ENCODE data around the gene RHOT1.

RHOT1 gene

GRCh38 chr17:32192379-32192778 is 50.1 kb downstream of the RHOT1 start:
- H3K36me3 Mint-ChIP-seq (ENCODE audit: low read depth): peaks cover 20% of the 10 kb centered on the region
- no peak for DNase-seq (ENCODE audit: low spot score)
- H3K4me3 Mint-ChIP-seq: no peak overlapping the region
- H3K27me3 Mint-ChIP-seq (ENCODE audit: low read depth): no peaks in the 10 kb centered on the region
- H3K9me3 Mint-ChIP-seq: no peaks in the 10 kb centered on the region
- no peaks in the 10 kb centered on the region for H3K4me1 Mint-ChIP-seq (ENCODE audit: low read depth)
- no peak overlapping the region for H3K27ac Mint-ChIP-seq

GRCh38 chr17:32197987-32198386 is 55.7 kb downstream of the RHOT1 start:
- Mint-ChIP-seq H3K27me3 (ENCODE audit: low read depth) (no peaks in the 10 kb centered on the region), H3K4me1 (ENCODE audit: low read depth) (no peaks in the 10 kb centered on the region), H3K4me3 (no peak overlapping the region), H3K27ac (no peak overlapping the region), H3K36me3 (ENCODE audit: low read depth) (peaks cover 31% of the 10 kb centered on the region), H3K9me3 (no peaks in the 10 kb centered on the region)
- no peak for DNase-seq (ENCODE audit: low spot score)

GRCh38 chr17:32206861-32207260 is 64.6 kb downstream of the RHOT1 start:
- peaks cover 22% of the 10 kb centered on the region for H3K36me3 Mint-ChIP-seq (ENCODE audit: low read depth)
- H3K27me3 Mint-ChIP-seq (ENCODE audit: low read depth): no peaks in the 10 kb centered on the region
- no peak for DNase-seq (ENCODE audit: low spot score)
- no peaks in the 10 kb centered on the region for H3K9me3 Mint-ChIP-seq
- H3K4me1 Mint-ChIP-seq (ENCODE audit: low read depth): no peaks in the 10 kb centered on the region
- H3K27ac Mint-ChIP-seq: no peak overlapping the region
- H3K4me3 Mint-ChIP-seq: no peak overlapping the region

- no peak overlapping the region for H3K4me3 Mint-ChIP-seq
Measured at GRCh38 chr17:32208436-32208835, 66.1 kb downstream of the RHOT1 start.

GRCh38 chr17:32209608-32210007 is 67.3 kb downstream of the RHOT1 start:
- Mint-ChIP-seq H3K27ac (no peak overlapping the region), H3K36me3 (ENCODE audit: low read depth) (peaks cover 26% of the 10 kb centered on the region), H3K4me3 (no peak overlapping the region), H3K9me3 (no peaks in the 10 kb centered on the region), H3K4me1 (ENCODE audit: low read depth) (no peaks in the 10 kb centered on the region), H3K27me3 (ENCODE audit: low read depth) (no peaks in the 10 kb centered on the region)
- DNase-seq (ENCODE audit: low spot score): no peak

More at GRCh38 chr17:32208436-32208835, 66.1 kb downstream of the RHOT1 start:
- no peak for DNase-seq (ENCODE audit: low spot score)
- H3K4me1 Mint-ChIP-seq (ENCODE audit: low read depth): no peaks in the 10 kb centered on the region
- H3K27me3 Mint-ChIP-seq (ENCODE audit: low read depth): no peaks in the 10 kb centered on the region
- H3K27ac Mint-ChIP-seq: no peak overlapping the region
- no peaks in the 10 kb centered on the region for H3K9me3 Mint-ChIP-seq
- peaks cover 27% of the 10 kb centered on the region for H3K36me3 Mint-ChIP-seq (ENCODE audit: low read depth)

- Mint-ChIP-seq H3K27ac (no peak overlapping the region), H3K9me3 (no peaks in the 10 kb centered on the region), H3K27me3 (ENCODE audit: low read depth) (no peaks in the 10 kb centered on the region), H3K4me3 (no peak overlapping the region), H3K4me1 (ENCODE audit: low read depth) (no peaks in the 10 kb centered on the region), H3K36me3 (ENCODE audit: low read depth) (peaks cover 28% of the 10 kb centered on the region)
- no peak for DNase-seq (ENCODE audit: low spot score)
Measured at GRCh38 chr17:32211671-32212070, 69.4 kb downstream of the RHOT1 start.

- Mint-ChIP-seq H3K4me1 (ENCODE audit: low read depth) (peaks cover 14% of the 10 kb centered on the region), H3K9me3 (no peaks in the 10 kb centered on the region), H3K27me3 (ENCODE audit: low read depth) (no peaks in the 10 kb centered on the region), H3K27ac (no peak overlapping the region), H3K4me3 (no peak overlapping the region), H3K36me3 (ENCODE audit: low read depth) (peaks cover 20% of the 10 kb centered on the region)
- no peak for DNase-seq (ENCODE audit: low spot score)
Measured at GRCh38 chr17:32215696-32216095, 73.4 kb downstream of the RHOT1 start.

- Mint-ChIP-seq H3K36me3 (ENCODE audit: low read depth) (peaks cover 12% of the 10 kb centered on the region), H3K4me1 (ENCODE audit: low read depth) (peaks cover 16% of the 10 kb centered on the region), H3K4me3 (no peak overlapping the region), H3K27me3 (ENCODE audit: low read depth) (no peaks in the 10 kb centered on the region), H3K9me3 (no peaks in the 10 kb centered on the region), H3K27ac (no peak overlapping the region)
- DNase-seq (ENCODE audit: low spot score): no peak
Measured at GRCh38 chr17:32222621-32223020, 80.3 kb downstream of the RHOT1 start.

- no peak for DNase-seq (ENCODE audit: low spot score)
- Mint-ChIP-seq H3K36me3 (ENCODE audit: low read depth) (peaks cover 10% of the 10 kb centered on the region), H3K27ac (no peak overlapping the region), H3K9me3 (no peaks in the 10 kb centered on the region), H3K4me3 (no peak overlapping the region), H3K4me1 (ENCODE audit: low read depth) (peaks cover 14% of the 10 kb centered on the region), H3K27me3 (ENCODE audit: low read depth) (no peaks in the 10 kb centered on the region)
Measured at GRCh38 chr17:32223703-32224102, 81.4 kb downstream of the RHOT1 start.

GRCh38 chr17:32226886-32227285 is 84.6 kb downstream of the RHOT1 start:
- H3K27me3 Mint-ChIP-seq (ENCODE audit: low read depth): no peaks in the 10 kb centered on the region
- peaks cover 8% of the 10 kb centered on the region for H3K36me3 Mint-ChIP-seq (ENCODE audit: low read depth)
- no peaks in the 10 kb centered on the region for H3K4me1 Mint-ChIP-seq (ENCODE audit: low read depth)
- no peak overlapping the region for H3K4me3 Mint-ChIP-seq
- H3K9me3 Mint-ChIP-seq: no peaks in the 10 kb centered on the region
- H3K27ac Mint-ChIP-seq: no peak overlapping the region
- DNase-seq (ENCODE audit: low spot score): no peak

GRCh38 chr17:32227910-32228309 is 85.6 kb downstream of the RHOT1 start:
- H3K27ac Mint-ChIP-seq: no peak overlapping the region
- no peaks in the 10 kb centered on the region for H3K9me3 Mint-ChIP-seq
- peaks cover 7% of the 10 kb centered on the region for H3K36me3 Mint-ChIP-seq (ENCODE audit: low read depth)
- no peaks in the 10 kb centered on the region for H3K4me1 Mint-ChIP-seq (ENCODE audit: low read depth)
- no peaks in the 10 kb centered on the region for H3K27me3 Mint-ChIP-seq (ENCODE audit: low read depth)
- no peak overlapping the region for H3K4me3 Mint-ChIP-seq
- no peak for DNase-seq (ENCODE audit: low spot score)

- no peaks in the 10 kb centered on the region for H3K27me3 Mint-ChIP-seq (ENCODE audit: low read depth)
- H3K4me3 Mint-ChIP-seq: no peak overlapping the region
- no peaks in the 10 kb centered on the region for H3K36me3 Mint-ChIP-seq (ENCODE audit: low read depth)
- DNase-seq (ENCODE audit: low spot score): no peak
- H3K27ac Mint-ChIP-seq: no peak overlapping the region
- H3K4me1 Mint-ChIP-seq (ENCODE audit: low read depth): peaks cover 4% of the 10 kb centered on the region
- H3K9me3 Mint-ChIP-seq: no peaks in the 10 kb centered on the region
Measured at GRCh38 chr17:32235588-32235987, 93.3 kb downstream of the RHOT1 start.

- no peaks in the 10 kb centered on the region for H3K4me1 Mint-ChIP-seq (ENCODE audit: low read depth)
- H3K9me3 Mint-ChIP-seq: no peaks in the 10 kb centered on the region
- H3K27me3 Mint-ChIP-seq (ENCODE audit: low read depth): peaks cover 3% of the 10 kb centered on the region
- no peak for DNase-seq (ENCODE audit: low spot score)
- no peak overlapping the region for H3K27ac Mint-ChIP-seq
- H3K4me3 Mint-ChIP-seq: no peak overlapping the region
- H3K36me3 Mint-ChIP-seq (ENCODE audit: low read depth): no peaks in the 10 kb centered on the region
Measured at GRCh38 chr17:32239456-32239855, 97.2 kb downstream of the RHOT1 start.

- Mint-ChIP-seq H3K4me3 (no peak overlapping the region), H3K27ac (no peak overlapping the region), H3K9me3 (no peaks in the 10 kb centered on the region), H3K36me3 (ENCODE audit: low read depth) (no peaks in the 10 kb centered on the region), H3K4me1 (ENCODE audit: low read depth) (no peaks in the 10 kb centered on the region), H3K27me3 (ENCODE audit: low read depth) (peaks cover 3% of the 10 kb centered on the region)
- DNase-seq (ENCODE audit: low spot score): no peak
Measured at GRCh38 chr17:32240750-32241149, 98.4 kb downstream of the RHOT1 start.

GRCh38 chr17:32241640-32242039 is 99.3 kb downstream of the RHOT1 start:
- Mint-ChIP-seq H3K4me1 (ENCODE audit: low read depth) (no peaks in the 10 kb centered on the region), H3K9me3 (no peaks in the 10 kb centered on the region), H3K27ac (no peak overlapping the region), H3K4me3 (no peak overlapping the region), H3K27me3 (ENCODE audit: low read depth) (peaks cover 3% of the 10 kb centered on the region), H3K36me3 (ENCODE audit: low read depth) (no peaks in the 10 kb centered on the region)
- DNase-seq (ENCODE audit: low spot score): no peak

Measured in T-helper 2 cell treated with Interferon-gamma antibody and Interleukin-4, amounts not matched to agents 5 μg/mL and 100 μg/mL, for 36 hours (primary cell).